Stimulated activated CD4-positive, alpha-beta T cell treated with anti-CD3 and anti-CD28 coated beads, Interleukin-4, amount 100 ng/mL, for 4 hours (primary cell): ENCODE results near the gene PLCB1.

ENCODE experiments used
- DNase-seq, 2 experiments: peaks; one replicate each; pipeline ENCODE4 v3.0.0-alpha.2; 2020

The PLCB1 gene

GRCh38 chr20:8689337-8689736 lies 557.3 kb downstream of the PLCB1 start:
- DNase-seq: no peak

- no peak for DNase-seq
Observed at GRCh38 chr20:8690074-8690473, 558.0 kb downstream of the PLCB1 start.

- DNase-seq: no peak
Observed at GRCh38 chr20:8693709-8694108, 561.6 kb downstream of the PLCB1 start.

- DNase-seq: no peak
Observed at GRCh38 chr20:8700756-8701155, 568.7 kb downstream of the PLCB1 start.

GRCh38 chr20:8706961-8707700 lies 575.1 kb downstream of the PLCB1 start:
- no peak for DNase-seq

GRCh38 chr20:8709627-8710026 lies 577.6 kb downstream of the PLCB1 start:
- no peak for DNase-seq

- DNase-seq: no peak
Observed at GRCh38 chr20:8711501-8711900, 579.4 kb downstream of the PLCB1 start.

- DNase-seq: no peak
Observed at GRCh38 chr20:8714206-8714605, 582.1 kb downstream of the PLCB1 start.

- DNase-seq: no peak
Observed at GRCh38 chr20:8718279-8718678, 586.2 kb downstream of the PLCB1 start.

- DNase-seq: no peak
Observed at GRCh38 chr20:8720089-8720488, 588.0 kb downstream of the PLCB1 start.

- no peak for DNase-seq
Observed at GRCh38 chr20:8721098-8721497, 589.0 kb downstream of the PLCB1 start.

- DNase-seq: no peak
Observed at GRCh38 chr20:8722277-8722928, 590.3 kb downstream of the PLCB1 start.

GRCh38 chr20:8723296-8723695 lies 591.2 kb downstream of the PLCB1 start:
- no peak for DNase-seq

GRCh38 chr20:8724884-8725283 lies 592.8 kb downstream of the PLCB1 start:
- DNase-seq: no peak

GRCh38 chr20:8726460-8726859 lies 594.4 kb downstream of the PLCB1 start:
- no peak for DNase-seq

- no peak for DNase-seq
Observed at GRCh38 chr20:8735014-8735413, 602.9 kb downstream of the PLCB1 start.

GRCh38 chr20:8735674-8736073 lies 603.6 kb downstream of the PLCB1 start:
- DNase-seq: no peak

- DNase-seq: no peak
Observed at GRCh38 chr20:8740265-8740664, 608.2 kb downstream of the PLCB1 start.

- no peak for DNase-seq
Observed at GRCh38 chr20:8744228-8744844, 612.3 kb downstream of the PLCB1 start.

GRCh38 chr20:8749101-8749500 lies 617.0 kb downstream of the PLCB1 start:
- no peak for DNase-seq

- no peak for DNase-seq
Observed at GRCh38 chr20:8749986-8750385, 617.9 kb downstream of the PLCB1 start.

GRCh38 chr20:8755340-8756118 lies 623.5 kb downstream of the PLCB1 start:
- no peak for DNase-seq

- DNase-seq: no peak
Observed at GRCh38 chr20:8756410-8756809, 624.3 kb downstream of the PLCB1 start.
